GM12878 (cell line): ENCODE data around the gene KIF23. TPM values are rescaled to one million over a fixed set of nuclear protein-coding genes. Genes with fewer than 3 reads are reported as not detected.

Experiments
- ATAC-seq: fragments of 200-7000 bp; cut with Tn5 transposase; 3 replicates; pipeline ENCODE4 v1.9.1; 2020; ENCODE audit warnings: mild to moderate bottlenecking, moderate library complexity
- BruUV-seq: library from RNA; stranded (reverse); fragments of 400-500 nt; replicated peaks from 2 replicates; lab custom pipeline; 2021; lab: Mats Ljungman, UMichigan
- CTCF ChIA-PET: fragments of 300-600 bp; sonication (Branson Sonifier 250); formaldehyde crosslinking; extraction: SDS; loops from one replicate; lab custom pipeline; 2021; ENCODE audit warnings: inconsistent platforms; lab: Yijun Ruan, JAX
- POLR2A ChIA-PET: fragments of 350-600 bp; formaldehyde crosslinking; extraction: SDS; loops from one replicate; lab custom pipeline; 2021; ENCODE audit warnings: inconsistent platforms; lab: Charles Lee
- RAD21 ChIA-PET: fragments of 300-600 bp; sonication (Branson Sonifier 250); formaldehyde crosslinking; loops from one replicate; lab custom pipeline; 2023; ENCODE audit warnings: antibody characterized with exemption; ENCODE audit not compliant: unreplicated experiment; lab: Charles Lee
- SMC1A ChIA-PET: fragments of 300-600 bp; sonication (Branson Sonifier 250); formaldehyde crosslinking; loops from one replicate; lab custom pipeline; 2023; ENCODE audit not compliant: unreplicated experiment, uncharacterized antibody; lab: Charles Lee
- DNase-seq: peaks from one replicate; pipeline ENCODE4 v3.0.0-alpha.2; 2011; ENCODE audit warnings: low read depth, low spot score
- FAIRE-seq: peaks from 3 replicates; lab custom pipeline; 2011; peaks lifted over from hg19 to GRCh38; lab: Jason Lieb, UNC
- H2AFZ ChIP-seq: 2 replicates; pipeline ENCODE4 v1.6.0; 2011; ENCODE audit warnings: low read depth, low read length, control low read depth; ENCODE audit not compliant: control insufficient read depth
- H3K27ac ChIP-seq: 2 replicates; pipeline ENCODE4 v1.5.1; 2011; ENCODE audit warnings: control low read depth; ENCODE audit not compliant: control insufficient read depth, insufficient read depth
- H3K27me3 ChIP-seq, 2 experiments: replicated peaks in 1 of 2; 2 replicates each; pipeline versions ENCODE4 v1.6.0 to v1.6.1; 2011; ENCODE audit warnings: low read length in 1 of 2; ENCODE audit not compliant: control insufficient read depth in 2 of 2, insufficient read depth in 2 of 2
- H3K36me3 ChIP-seq, 2 experiments: 2 replicates each; pipeline ENCODE4 v1.5.1; 2011; ENCODE audit warnings: low read length in 1 of 2; ENCODE audit not compliant: control insufficient read depth in 2 of 2, insufficient read depth in 2 of 2
- H3K4me1 ChIP-seq: 2 replicates; pipeline ENCODE4 v1.6.1; 2011; ENCODE audit warnings: mild to moderate bottlenecking, low read length, moderate library complexity, mixed read lengths; ENCODE audit not compliant: control insufficient read depth, insufficient read depth
- H3K4me2 ChIP-seq: 2 replicates; pipeline ENCODE4 v1.6.0; 2011; ENCODE audit warnings: control low read depth; ENCODE audit not compliant: control insufficient read depth, insufficient read depth
- H3K4me3 ChIP-seq: fragments of 200-600 bp; sonication (generic); 2 replicates; pipeline ENCODE4 v1.5.1; 2016
- H3K79me2 ChIP-seq: 2 replicates; pipeline ENCODE4 v1.6.0; 2011; ENCODE audit warnings: low read length; ENCODE audit not compliant: control insufficient read depth, insufficient read depth
- H3K9ac ChIP-seq: 2 replicates; pipeline ENCODE4 v1.8.0; 2011; ENCODE audit warnings: low read length, control low read depth, mixed read lengths; ENCODE audit not compliant: control insufficient read depth, insufficient read depth
- H3K9me3 ChIP-seq: replicated peaks from 3 replicates; pipeline ENCODE4 v1.5.1; 2011; ENCODE audit warnings: mild to moderate bottlenecking, low read length; ENCODE audit not compliant: control insufficient read depth, insufficient read depth
- H4K20me1 ChIP-seq: 2 replicates; pipeline ENCODE4 v1.6.0; 2011; ENCODE audit not compliant: control insufficient read depth, insufficient read depth
- PAX8 ChIP-seq: fragments of 450-650 bp; IDR thresholded peaks from 2 replicates; pipeline ENCODE4 v1.6.1; 2017; ENCODE audit warnings: mild to moderate bottlenecking, moderate library complexity
- RELB ChIP-seq: fragments of 450-650 bp; IDR thresholded peaks from 2 replicates; pipeline ENCODE4 v1.6.1; 2017; ENCODE audit warnings: low read depth, mild to moderate bottlenecking, moderate library complexity
- WGBS: methylation state at CpG from one replicate; pipeline ENCODE4 v1.1.6; 2016; ENCODE audit warnings: low lambda C conversion rate; ENCODE audit not compliant: insufficient replicate concordance, insufficient coverage; ENCODE audit errors: missing lambda C conversion rate; 5-methylcytosine and 5-hydroxymethylcytosine counted together
- in situ Hi-C: fragments of 300-500 bp; cut with MboI; formaldehyde crosslinking; loops from 9 replicates; pipeline ENCODE4 v1.14.3; 2018; ENCODE audit warnings: mixed read lengths
- intact Hi-C: fragments of 100-400 bp; cut with micrococcal nuclease; formaldehyde crosslinking; loops from one replicate; pipeline ENCODE4 v1.14.2; 2022; ENCODE audit not compliant: unreplicated experiment
- polyA plus RNA-seq, 11 experiments: library from polyadenylated mRNA; depleted of rRNA in 4 of 11; unstranded in 6 of 11; stranded (reverse) in 5 of 11; fragments of >200 nt; fragmentation: Nextera tagmentation in 4 of 11; fragmentation: Illumina TruSeq in 1 of 11; extraction: Ambion mirVana in 4 of 11; extraction: Trizol in 1 of 11; gene quantifications; 1 replicate in 1 of 11; 2 replicates in 10 of 11; pipeline versions ENCODE4 v1.2.1 to v1.2.3, GENCODE V29; 2011 to 2016; ENCODE audit warnings: inconsistent platforms in 2 of 11, missing spikeins in 2 of 11, low read depth in 1 of 11
- total RNA-seq, 4 experiments: library from RNA; depleted of rRNA in 3 of 4; stranded (reverse); fragments of >200 nt in 3 of 4; fragmentation: Illumina TruSeq in 1 of 4; extraction: Trizol in 1 of 4; gene quantifications; 2 replicates each; pipeline versions ENCODE4 v1.2.1 to v1.2.3, GENCODE V29; 2013 to 2021
- TF ChIP-seq, protein P1 (sequence below), 3 experiments: IDR thresholded peaks in 2 of 3; conservative IDR thresholded peaks in 1 of 3; 2 replicates each; pipeline ENCODE4 v1.5.1; 2011; ENCODE audit warnings: low read depth in 3 of 3, low read length in 3 of 3, mild to moderate bottlenecking in 3 of 3, control low read depth in 2 of 3, moderate library complexity in 2 of 3, inconsistent platforms in 1 of 3, mixed read lengths in 1 of 3; ENCODE audit not compliant: control insufficient read depth in 2 of 3, insufficient read depth in 1 of 3; ENCODE audit errors: extremely low read depth in 1 of 3

KIF23 gene
- total and polyA plus RNA-seq, 10 of the 15 experiments (the other 5 are each of a cell fraction or from before 2014, with no cell fraction given) = 28.0 to 62.5 (median 46.6) TPM

DNA sequence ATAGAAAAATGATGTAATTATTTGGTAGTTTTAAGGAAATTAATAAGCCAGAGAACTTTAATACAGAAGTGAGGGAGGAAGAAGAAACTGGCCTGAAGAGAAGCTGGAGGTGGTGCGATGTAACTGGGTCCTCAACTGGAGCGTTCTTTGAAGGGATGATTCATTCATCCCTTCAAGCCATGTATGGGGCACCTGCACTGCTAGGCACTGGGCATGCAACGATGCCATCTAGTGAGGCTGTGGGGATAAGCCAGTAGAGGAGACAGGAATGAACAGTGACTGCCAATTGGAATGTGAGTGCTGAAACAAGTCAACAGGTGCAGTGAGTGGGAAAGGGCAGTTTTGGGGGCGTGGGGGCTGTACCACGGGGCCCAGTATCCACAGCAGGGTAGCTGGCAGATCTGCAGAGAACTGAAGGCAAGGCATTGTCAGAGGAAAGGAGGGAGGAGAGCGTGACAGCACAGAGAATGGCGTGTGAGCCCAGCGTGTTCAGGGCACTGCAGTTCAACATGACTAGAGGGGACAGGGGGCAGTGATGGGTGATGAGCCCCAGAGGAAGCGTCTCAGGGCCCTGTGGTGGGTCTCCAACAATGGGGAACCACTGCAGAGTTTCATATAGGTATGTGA, 3.8 kb upstream of the KIF23 start:
- no peak overlapping the region for H3K4me3 ChIP-seq
- no peak overlapping the region for H3K9ac ChIP-seq
- peak overlapping the region; percentile 7; the same call in 1 of the 2 replicates for H2AFZ ChIP-seq
- SMC1A ChIA-PET = interaction anchor here (1.2 kb wide), 1 partner anchor 10 kb away, joined by 3 read pairs; no protein-coding TSS in a partner anchor
- ATAC-seq (peak; percentile 12), DNase-seq (no peak), FAIRE-seq (no peak)
- intact Hi-C loops (no loop called here), in situ Hi-C loops (no loop called here)
- no peaks in the 10 kb centered on the region for H3K36me3 ChIP-seq
- peaks cover 13% of the 10 kb centered on the region for H3K79me2 ChIP-seq
- 0 out of 4 replicates have a peak, but pooled peaks cover 0 to 2% of the 10 kb centered on the region in 2 experiments for H3K27me3 ChIP-seq
- no peak for TF ChIP-seq PAX8
- TF ChIP-seq, protein P1, sequence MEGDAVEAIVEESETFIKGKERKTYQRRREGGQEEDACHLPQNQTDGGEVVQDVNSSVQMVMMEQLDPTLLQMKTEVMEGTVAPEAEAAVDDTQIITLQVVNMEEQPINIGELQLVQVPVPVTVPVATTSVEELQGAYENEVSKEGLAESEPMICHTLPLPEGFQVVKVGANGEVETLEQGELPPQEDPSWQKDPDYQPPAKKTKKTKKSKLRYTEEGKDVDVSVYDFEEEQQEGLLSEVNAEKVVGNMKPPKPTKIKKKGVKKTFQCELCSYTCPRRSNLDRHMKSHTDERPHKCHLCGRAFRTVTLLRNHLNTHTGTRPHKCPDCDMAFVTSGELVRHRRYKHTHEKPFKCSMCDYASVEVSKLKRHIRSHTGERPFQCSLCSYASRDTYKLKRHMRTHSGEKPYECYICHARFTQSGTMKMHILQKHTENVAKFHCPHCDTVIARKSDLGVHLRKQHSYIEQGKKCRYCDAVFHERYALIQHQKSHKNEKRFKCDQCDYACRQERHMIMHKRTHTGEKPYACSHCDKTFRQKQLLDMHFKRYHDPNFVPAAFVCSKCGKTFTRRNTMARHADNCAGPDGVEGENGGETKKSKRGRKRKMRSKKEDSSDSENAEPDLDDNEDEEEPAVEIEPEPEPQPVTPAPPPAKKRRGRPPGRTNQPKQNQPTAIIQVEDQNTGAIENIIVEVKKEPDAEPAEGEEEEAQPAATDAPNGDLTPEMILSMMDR (IDR thresholded peaks at IDR 0.05 in 2 of 3, conservative IDR thresholded peaks at IDR 0.05 in 1 of 3; ENCODE audit: control insufficient read depth in 2 of 3, extremely low read depth in 1 of 3, insufficient read depth in 1 of 3, low read depth in 3 of 3, low read length in 3 of 3) = peak in 2 of 3 experiments; percentile 12 to 33; a peak in 1 of 6 replicates
- TF ChIP-seq RELB = no peak
- H3K4me2 ChIP-seq = 0 out of 2 replicates have a peak overlapping the region, but pooled peaks have one; percentile 7
- CTCF ChIA-PET = interaction anchor here (1.1 kb wide), 1 partner anchor 53 kb away, joined by 4 read pairs; no protein-coding TSS in a partner anchor
- H3K4me1 ChIP-seq = peaks cover 9% of the 10 kb centered on the region
- no peak overlapping the region for H3K27ac ChIP-seq
- RAD21 ChIA-PET = no interaction called here
- H4K20me1 ChIP-seq = no peaks in the 10 kb centered on the region
- H3K9me3 ChIP-seq = no peaks in the 10 kb centered on the region
- BruUV-seq = no TSS peak
- POLR2A ChIA-PET = no interaction called here
- WGBS = 23% methylated on average over 9 of the region's 9 CpGs
